Measurements from ENCODE around the gene ZNF783.
"Not testable (repeated sequence)": the region's sequence is repeated elsewhere in the genome, so short reads cannot be mapped to it uniquely, and the experiment has no call there.

ZNF783 gene

DNA sequence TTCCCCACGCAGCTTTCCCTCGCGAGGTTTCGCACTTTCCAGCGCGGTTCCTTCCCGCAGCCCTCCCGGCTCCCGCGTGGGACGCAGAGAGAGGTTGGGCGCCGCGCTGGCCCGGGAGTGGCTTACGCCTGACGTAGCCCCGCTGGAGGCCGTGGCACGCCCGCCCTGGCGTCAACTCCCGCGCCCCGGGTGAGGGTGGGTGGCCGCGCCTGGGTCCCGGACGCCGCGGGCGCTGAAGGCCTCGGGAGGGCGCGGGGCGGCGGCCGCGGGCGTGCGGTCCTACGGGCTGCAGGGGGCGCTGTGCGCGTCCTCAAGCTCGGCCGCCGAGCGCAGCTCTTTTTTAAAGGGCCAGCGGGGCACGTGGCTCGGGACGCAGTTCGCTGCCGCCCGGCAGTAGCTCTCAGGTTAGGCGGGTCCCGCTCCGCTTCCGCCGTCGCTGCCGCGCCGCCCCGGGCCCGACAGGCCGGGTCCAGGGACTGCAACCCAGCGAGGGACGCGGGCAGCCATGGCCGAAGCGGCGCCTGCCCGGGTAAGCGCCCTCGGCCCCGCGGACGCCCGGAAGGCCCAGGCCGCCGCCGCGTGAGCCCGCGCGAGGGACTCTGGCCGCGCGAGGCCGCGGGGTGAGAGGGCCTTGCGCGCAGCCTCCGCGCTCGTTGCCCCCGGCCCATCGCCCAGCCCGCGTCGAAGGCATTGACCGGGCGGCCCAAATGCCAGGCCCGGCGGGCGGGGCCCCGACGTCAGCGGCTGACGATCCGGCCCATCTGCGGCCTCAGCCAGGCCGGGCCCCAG is at the start of gene ZNF783:
ZNF783 (plus strand) TSS at position 368 of the 789 bp plus-strand sequence; CDS start at position 506, 138 bp downstream.
- peak; percentile 94 for DNase-seq

DNA sequence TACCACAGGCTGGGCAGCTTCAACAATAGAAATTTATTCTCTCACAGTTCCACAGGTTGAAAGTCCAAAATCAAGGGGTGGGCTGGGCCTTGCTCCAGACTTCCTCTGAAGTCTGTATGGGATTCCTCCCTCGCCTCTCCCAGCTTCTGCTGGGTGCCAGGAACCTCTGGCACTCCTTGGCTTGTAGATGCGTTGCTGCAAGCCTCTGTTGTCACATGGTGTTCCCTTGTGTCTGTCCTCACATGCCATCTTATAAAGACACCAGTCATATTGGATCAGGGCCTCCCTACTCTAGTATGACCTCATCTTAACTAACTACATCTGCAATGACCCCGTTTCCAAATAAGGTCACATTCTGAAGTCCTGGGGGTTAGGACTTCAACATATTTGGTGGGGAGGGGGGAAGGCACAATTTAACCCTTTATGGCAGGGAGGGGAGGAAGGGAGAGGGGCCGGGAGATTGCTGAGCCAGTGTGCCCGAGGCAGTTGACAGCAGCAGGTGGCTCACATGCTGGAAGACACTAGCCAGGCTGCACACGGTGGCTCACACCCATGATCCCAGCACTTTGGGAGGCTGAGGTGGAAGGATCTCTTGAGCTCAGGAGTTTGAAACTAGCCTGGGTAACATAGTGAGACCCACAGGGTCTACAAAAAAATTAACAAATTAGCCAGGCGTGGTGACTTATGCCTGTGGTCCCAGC is 47.8 kb upstream of the ZNF783 start:
- no peak for DNase-seq

DNA sequence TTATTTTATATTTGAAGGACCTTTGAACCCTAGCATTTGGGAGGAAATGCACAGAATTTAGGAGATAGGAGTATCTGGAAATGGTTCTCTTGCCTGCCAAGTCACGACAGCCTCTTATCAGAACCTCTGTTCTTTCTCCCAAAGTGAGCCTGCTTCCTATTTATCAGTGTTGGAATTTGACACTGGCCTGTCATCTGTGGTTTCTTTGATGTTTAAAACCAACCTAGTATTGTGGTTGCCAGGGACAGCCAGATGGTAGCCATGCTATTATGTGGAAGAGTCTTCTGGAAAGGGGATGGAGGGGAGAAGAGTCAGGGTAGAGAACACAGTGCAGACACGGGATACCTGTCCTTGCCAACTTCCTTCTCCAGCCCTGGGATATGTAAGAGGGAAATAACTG is 45.6 kb upstream of the ZNF783 start:
- no peak for DNase-seq

DNA sequence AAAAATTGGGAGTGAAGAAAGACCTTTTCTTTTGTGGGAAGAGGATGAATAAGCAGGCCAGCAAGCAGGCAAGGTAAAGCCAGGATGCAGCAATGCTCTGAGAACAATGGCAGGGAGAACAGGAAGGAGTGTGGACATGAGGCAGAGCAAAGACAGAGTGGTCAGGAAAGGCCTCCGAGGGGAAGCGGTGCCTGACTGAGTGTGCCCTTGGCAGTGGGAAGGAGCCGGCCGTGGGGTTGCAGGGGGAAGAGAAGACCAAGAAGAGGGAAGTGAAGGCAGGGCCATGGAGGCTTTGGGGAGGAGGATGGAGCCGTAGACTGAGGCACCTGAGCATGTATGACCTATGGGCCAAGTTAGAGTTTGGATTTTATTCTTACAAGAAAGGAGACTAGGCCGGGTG is 44.4 kb upstream of the ZNF783 start:
- no peak for DNase-seq

DNA sequence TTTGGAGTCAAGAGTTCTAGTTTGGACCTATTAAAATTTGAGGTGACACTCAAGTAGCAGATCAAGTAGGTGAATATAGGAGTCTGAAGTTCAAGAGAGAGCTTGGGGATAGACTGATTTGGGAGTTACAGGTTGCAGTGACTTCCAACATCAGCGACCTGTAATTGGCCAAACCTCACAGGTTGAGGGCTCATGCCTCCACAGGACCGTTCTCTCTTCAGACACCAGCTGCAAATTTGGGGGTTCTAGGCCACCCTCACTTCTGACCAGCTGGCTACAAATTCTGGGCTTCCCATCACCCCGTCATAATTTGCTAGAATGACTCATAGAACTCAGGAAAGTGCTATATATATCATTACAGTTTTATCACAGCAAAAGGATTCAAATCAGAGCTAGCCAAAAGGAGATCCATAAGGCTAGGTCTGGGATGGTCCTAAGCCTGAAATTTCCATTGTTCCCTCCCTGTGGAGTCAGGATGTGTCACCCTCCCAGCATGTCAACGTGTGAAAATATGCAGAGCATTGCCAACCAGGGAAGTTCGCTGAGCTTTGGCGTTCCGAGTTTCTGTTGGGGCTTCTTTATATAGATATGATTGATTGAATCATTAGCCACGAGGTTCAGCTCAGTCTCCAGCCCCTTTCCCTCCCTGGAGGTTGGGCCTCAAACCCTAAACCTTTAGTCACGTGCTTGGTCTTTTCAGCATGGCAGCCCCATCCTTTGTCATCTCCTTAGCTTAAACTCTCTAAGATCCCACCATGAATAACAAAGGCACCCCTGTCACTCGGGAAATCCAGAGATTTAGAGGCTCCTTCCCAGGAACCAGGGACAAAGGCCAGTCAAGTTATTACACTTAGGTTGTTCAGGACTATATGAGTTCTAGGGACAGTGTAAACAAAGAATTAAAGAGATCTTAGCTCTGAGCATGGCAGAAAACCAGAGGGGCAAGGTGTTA is 43.3 kb upstream of the ZNF783 start:
- DNase-seq: no peak

DNA sequence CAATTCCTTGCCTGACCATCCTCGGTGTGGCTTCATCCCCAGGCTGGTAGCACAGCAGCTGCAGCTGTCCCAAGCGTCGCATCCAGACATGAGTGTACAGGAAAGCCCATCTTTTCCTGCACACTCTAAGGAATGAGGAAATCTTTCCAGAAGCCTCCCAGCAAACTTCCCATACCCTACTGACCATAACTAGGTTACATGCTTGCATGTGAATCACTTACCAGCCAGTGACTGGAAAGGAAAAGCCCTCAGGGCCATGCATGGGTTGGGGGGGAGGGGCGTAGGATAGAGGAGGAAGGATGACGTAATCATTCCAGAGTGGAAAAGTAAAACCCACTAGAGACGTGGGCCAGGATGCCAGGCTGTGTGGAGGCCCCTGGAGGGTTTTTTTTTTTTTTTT is 41.5 kb upstream of the ZNF783 start:
- DNase-seq: no peak

DNA sequence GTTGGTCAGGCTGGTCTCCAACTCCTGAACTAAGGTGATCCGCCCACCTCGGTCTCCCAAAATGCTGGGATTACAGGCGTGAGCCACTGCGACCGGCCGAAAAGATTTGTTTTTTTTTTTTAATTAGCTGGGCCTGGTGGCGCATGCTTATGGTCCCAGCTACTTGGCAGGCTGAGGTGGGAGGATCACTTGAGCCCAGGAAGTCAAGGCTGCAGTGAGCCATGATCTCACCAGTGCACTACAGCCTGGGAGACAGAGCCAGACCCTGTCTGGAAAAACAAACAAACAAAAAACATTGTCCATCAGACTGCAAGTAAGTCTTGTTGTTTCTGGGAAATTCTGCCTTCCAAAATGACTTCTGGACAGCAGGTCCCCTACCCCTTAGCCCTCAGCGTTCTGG is 38.8 kb upstream of the ZNF783 start:
- DNase-seq: no peak

DNA sequence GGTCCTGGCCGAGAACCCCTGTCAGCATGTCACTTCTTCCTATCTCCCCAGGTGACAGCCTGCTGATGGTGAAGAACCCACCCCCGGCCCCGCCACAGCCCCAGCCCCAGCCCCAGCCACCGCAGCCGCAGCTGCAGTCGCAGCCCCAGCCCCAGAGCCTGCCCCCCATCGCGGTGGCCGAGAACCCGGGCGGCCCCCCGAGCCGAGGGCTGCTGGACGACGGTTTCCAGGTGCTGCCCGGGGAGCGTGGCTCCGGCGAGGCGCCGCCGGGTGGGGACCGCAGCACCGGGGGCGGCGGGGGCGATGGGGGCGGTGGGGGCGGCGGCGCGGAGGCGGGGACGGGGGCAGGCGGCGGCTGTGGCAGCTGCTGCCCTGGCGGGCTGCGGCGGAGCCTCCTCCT is 38.2 kb upstream of the ZNF783 start:
- no peak for DNase-seq

DNA sequence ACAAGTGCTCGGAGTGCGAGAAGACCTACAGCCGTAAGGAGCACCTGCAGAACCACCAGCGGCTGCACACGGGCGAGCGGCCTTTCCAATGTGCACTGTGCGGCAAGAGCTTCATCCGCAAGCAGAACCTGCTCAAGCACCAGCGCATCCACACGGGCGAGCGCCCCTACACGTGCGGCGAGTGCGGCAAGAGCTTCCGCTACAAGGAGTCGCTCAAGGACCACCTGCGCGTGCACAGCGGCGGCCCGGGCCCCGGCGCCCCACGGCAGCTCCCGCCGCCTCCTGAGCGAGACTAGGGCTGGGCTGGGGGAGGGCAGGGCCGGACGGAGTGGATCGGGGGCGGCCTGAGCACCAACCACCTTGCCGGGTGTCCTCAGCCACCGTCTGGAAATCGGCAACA is 37.6 kb upstream of the ZNF783 start:
- DNase-seq: no peak

DNA sequence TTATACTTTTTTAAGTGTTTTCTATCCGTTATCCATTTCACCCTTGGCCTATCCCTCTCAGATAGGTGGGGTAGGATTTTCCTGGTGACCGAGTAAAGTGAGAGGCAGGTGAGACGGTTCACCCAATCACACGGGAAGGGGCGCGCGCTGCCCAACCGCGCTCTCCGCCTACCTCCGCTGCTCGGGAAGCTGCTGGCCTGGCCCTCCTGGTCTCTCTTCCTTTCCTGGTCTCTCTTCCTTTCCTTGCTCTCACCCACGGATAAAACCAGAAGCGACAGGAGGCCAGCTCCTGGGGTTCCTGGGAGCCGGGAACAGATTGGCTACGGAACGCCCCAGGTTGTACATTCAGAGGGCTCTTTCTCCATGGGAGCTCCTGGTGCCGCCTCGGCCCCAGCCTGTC is 36.9 kb upstream of the ZNF783 start:
- DNase-seq: no peak

DNA sequence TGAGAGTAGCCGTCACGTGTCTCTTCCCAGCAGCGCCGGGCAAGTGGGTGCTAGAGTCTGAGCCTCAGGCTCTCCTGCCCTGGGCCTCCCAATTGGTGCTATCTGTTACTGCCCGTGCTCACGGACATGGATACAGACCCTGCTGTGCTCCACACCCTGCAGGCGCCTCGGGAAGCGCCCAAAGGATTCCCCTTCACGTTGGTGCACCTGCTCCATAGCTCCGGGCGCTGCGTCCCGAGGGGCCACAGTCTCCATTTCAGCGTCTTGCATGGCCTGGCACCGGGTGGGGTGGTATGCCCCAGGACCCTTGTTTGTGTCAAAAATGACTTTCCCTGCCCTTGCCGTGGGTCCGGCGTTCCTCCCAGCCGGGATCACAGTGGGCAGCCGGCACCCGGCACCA is 36.3 kb upstream of the ZNF783 start:
- DNase-seq: no peak

DNA sequence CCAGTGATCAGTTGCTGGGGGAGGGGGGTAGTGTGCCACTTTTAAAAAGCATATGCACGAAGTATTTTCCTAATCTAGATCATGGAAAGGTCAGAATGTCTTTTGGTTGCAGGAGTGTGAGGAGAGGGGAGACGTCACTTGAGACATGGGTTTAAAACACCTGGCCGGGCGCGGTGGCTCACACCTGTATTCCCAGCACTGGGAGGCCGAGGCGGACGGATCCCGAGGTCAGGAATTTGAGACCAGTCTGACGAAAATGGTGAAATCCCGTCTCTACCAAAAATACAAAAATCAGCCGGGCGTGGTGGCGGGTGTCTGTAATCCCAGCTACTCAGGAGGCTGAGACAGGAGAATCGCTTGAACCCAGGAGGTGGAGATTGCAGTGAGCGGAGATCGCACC is 35.6 kb upstream of the ZNF783 start:
- DNase-seq: not testable (repeated sequence)

DNA sequence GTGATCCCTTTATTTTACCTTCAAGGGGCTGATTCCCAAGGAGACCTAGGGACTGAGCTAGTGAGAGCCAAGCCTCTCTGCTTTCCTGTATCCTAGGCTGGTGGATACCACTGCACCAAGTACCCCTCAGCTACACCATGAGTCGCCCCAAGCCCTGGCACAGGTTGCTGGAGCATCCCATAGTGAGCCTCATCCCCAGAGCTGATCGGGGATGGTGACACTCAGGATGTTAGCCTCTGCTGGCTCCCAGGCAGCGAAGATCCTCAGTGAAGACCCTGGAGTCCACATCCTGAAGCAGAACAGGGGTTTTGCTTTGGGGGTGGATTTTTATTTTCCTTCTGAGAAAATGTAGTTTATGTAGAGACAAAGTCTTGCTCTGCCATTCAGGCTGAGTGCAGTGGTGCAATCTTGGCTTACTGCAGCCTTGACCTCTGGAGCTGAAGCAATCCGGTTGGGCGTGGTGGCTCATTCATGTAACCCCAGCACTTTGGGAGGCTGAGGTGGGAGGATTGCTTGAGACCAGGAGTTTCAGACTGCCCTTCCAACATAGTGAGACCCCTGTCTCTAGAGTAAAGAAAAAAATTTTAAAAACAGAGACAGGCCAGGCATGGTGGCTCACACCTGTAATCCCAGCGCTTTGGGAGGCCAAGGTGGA is 35.0 kb upstream of the ZNF783 start:
- no peak for DNase-seq

DNA sequence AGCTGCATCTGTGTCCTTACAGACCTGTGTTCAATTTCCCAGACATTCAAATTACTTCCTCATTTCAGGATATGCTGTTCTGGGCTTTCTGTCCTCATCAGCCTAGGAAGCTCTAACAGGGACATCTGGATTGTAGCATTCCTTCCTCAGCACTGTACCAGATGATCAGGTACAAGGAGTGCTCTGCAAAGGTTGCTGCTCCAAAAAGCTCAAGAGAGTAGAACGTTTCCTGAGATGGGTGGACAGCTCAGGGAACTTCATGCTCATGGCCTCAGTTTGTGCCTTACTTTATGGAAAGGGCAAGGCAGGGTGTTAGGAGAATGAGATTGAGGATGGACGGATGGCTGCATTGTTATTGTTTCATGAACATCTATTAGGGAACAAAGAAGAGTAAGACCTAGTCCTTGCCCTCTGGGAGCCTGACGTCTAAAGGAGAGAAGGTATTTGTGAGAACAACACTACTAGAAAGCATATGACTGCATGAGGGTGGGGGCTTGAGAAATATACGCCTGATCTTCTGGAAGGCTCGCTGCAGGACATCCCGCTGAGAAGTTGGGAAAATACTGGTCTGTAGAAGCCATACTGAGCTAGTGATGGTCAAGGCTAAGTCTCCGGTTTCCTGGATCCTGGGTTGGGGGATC is 33.0 kb upstream of the ZNF783 start:
- DNase-seq: peak; percentile 16

DNA sequence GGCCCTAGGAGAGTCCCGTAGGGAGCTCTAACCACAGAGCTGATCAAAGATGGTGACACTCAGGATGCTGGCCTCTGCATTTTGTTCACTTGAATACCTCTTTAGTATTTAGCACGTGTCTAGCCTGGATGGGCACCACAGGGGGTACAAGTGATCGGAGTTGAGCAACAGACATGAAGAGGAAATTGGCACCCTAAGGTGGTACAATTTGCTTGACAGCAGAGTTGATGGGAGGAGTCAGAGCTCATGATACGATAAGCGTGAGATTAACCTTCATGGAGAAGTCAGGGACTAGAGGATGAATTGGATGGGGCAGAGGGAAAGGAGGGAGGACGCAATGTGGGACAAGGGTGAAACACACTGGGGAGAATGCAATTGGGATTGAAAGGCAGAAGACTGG is 32.5 kb upstream of the ZNF783 start:
- DNase-seq: peak; percentile 19

DNA sequence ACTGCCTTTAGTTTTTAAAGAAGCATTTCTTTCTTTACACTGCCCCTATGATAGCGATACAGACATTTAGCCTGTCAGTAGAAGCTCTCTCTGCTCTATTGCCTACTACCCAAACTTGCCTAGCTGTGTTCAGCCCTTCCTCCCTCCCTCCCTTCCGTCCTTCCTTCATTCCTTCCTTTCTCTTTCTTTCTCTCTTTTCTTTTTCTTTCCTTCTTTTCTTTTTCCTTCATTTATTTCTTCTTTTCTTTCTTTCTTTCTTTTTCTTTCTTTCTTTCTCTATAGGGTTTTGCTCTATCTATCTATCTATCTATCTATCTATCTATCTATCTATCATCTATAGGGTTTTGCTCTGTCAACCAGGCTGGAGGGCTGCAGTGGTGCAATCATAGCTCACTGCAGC is 29.6 kb upstream of the ZNF783 start:
- no peak for DNase-seq

DNA sequence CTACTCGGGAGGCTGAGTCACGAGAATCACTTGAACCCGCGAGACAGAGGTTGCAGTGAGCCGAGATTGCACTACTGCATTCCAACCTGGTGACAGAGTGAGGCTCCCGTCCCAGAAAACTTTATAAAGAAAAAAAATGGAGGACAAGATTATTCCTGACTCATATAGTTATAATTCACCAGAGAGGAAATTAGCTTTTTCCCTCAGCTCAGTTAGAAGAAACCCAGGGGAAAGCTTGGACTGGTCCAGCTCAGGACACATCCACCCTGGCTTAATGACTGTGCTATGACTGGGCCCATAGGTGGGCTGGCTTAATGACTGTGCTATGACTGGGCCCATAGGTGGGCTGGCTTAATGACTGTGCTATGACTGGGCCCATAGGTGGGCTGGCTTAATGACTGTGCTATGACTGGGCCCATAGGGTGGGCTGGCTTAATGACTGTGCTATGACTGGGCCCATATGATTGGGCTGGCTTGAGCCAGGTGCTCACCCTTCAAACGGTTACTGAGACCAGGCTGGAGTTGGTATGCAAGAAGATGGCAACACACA is 28.3 kb upstream of the ZNF783 start:
- not testable (repeated sequence) for DNase-seq

DNA sequence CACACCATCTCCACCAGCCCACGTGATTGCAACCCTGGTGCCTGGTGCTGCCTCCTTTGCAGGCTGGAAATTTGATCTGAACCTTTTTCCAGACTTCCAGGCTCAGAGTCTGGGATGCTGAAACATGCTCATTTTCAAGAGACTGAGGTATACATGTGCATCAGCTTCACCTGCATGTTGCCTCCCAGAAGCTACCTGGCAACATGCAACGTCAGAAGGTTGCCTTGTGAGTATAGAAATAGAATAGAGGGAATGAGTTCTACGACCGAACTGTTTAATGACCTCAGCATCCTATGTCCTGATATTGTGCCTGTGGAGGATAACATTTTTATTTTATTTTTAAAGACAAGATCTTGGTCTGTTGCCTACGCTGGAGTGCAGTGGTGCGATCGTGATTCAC is 24.5 kb upstream of the ZNF783 start:
- DNase-seq: no peak

DNA sequence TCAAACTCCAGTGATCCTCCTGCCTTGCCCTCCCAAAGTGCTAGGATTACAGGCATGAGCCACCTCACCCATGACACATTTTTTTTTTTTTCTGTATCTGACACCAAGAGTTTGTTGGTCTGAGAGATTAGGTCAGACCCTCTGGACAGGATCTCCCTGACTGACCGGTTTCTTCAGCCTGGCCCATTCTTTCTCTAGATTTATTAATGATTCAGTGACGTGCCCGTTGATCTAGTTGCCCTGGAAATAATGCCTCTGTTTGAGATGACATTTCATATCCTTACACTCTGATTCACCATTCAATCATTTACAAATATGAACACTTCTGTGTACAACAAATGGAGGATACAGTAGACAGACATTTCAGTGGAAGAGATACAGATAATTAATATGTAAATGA is 23.9 kb upstream of the ZNF783 start:
- no peak for DNase-seq

DNA sequence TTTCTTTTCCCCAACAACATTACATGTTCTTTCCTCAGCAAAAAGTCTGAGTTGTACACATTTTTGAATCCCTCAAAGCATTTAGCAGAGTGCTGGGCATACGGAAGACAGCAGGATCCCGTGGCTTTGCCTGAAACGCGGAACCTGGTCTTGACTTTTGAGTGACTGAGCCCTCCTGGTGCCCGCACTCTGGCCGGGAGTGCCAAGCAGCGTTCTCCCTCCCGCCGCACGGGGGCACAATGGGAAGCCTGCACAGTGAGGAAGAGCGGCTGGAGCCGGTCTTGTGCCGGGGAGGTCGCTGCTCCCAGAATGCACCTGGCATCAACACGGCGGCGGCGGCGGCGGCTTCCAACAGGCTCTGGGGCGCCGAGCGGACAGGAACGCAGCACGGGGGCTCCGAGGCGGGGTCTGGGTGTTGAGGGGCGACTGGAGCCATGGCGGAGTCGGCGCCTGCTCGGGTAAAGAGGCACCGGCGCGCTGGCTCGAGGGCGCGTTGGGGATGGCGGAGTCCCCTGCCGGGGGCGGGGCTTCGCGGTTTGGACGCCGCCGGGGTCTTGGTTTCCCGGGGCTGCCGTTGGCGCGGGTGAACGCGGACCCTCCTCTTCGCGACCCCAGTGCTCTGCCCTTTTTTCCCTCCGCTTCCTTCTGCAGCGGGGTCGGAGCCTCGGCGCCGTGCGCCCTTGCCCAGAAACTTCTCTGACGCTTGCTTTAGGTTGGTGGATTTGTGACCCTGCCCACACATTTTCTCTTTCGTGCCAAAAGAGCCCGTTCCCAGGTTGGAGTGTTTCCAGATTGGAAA is 22.5 kb upstream of the ZNF783 start, which contains the start of gene ZNF212:
ZNF212 (plus strand) TSS at position 307 of the 799 bp plus-strand sequence; CDS start at position 435, 128 bp downstream.
- peak; percentile 97 for DNase-seq

DNA sequence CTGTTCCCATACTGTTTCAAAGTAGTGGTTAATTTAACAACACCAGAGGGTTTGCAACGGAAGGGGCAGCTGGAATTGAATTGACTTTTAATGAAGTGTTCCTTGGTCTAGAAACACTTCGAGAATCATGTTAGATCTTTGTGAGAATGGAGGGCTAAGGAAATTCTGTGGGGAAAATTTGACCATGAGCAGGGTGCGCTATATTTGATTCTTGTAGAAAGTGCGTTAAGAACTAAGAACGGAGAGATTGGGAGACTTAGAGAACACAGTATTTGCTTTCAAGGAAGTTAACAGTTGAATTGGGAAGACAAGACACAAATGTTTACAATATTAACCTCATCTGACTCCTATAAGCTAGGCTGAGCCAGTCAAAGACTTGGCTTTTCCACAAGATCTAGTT is 21.4 kb upstream of the ZNF783 start:
- no peak for DNase-seq
